HG03045 (cell line): ENCODE measurements around the gene HSD17B11.
"Not testable (repeated sequence)": the region's sequence is repeated elsewhere in the genome, so short reads cannot be mapped to it uniquely, and the experiment has no call there.

ENCODE experiments used
- ATAC-seq: cut with Tn5 transposase; IDR thresholded peaks from one replicate; pipeline ENCODE4 v1.9.1; 2021; ENCODE audit warnings: mild to moderate bottlenecking, moderate library complexity; ENCODE audit not compliant: unreplicated experiment

Gene HSD17B11

DNA sequence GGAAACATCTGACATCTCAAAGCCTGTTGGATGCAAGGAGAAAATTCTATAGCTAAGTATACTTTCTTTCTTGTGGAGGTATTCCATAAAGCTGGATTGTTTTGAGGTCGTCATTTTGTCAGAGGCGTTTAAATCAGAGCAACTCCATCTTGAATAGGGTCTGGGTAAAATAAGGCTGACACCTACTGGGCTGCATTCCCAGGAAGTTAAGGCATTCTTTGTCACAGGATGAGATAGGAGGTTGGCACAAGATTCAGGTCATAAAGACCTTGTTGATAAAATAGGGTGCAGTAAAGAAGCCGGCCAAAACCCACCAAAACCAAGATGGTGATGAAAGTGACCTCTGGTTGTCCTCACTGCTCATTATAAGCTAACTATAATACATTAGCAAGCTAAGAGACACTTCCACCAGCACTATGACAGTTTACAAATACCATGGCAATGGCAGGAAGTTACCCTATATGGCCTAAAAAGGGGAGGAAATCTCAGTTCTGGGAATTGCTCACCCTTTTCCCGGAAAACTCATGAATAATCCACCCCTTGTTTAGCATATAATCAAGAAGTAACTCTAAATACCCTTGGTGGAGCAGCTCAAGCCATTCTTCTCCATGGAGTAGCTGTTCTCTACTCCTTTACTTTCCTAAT is 80.2 kb downstream of the HSD17B11 start:
- no peak for ATAC-seq

GRCh38 chr4:87309625-87310024 is 81.4 kb downstream of the HSD17B11 start:
- ATAC-seq, result no peak

- ATAC-seq, result peak; percentile 52
Observed at GRCh38 chr4:87306056-87306455, 84.9 kb downstream of the HSD17B11 start.

GRCh38 chr4:87305562-87305961 is 85.4 kb downstream of the HSD17B11 start:
- no peak for ATAC-seq

DNA sequence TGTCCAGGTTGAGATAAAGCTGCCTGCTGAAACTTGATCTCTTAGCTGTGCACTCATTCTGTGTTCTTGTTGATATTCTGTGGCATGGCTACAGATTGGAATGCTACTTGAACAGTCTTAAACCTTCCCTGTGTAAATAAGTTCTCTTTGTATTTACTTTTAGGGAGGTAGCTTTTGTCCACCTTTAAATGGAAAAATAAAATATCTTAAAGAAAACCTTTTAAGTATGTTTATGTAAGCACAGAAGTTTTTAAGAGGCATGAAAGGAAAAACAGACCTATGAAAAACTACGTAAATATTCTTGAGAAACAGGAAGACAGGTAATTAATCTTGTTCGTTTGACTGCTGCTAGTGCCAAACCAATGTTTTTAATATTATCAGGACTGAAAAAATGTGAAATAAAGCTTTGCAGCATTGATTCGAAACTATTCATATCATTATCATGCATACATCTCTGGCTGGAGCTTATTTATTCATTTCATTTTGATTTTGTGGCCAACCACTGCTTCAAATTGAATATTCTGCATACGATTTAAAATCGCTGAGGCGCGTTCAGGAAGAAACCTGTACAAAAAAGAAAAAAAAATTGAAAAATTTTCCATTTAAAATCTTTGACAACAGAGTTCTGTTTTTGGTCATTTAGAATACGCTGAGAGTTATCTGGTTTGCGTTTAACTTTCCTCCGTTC is 86.1 kb downstream of the HSD17B11 start:
- no peak for ATAC-seq

- no peak for ATAC-seq
Observed at GRCh38 chr4:87299898-87300297, 91.1 kb downstream of the HSD17B11 start.

GRCh38 chr4:87298362-87298761 is 92.6 kb downstream of the HSD17B11 start:
- ATAC-seq, result no peak

DNA sequence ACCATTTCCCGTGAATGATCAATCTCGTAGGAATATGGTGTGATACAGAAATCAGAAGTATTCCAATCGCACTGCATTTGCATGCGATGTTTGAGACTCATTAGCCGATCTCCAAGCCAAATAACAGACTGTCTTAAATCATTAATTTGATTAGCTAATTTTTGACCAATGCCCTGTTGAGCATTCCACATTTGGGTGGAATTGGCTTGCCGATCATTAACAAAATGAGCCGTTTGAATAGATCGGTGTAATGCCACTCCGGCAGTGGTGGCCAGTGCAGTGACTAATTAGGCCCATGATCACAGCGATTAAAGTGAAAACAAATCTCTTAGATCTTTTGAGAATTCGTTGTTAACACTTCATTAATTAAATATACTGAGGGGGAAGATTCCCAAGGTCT is 96.1 kb downstream of the HSD17B11 start:
- not testable (repeated sequence) for ATAC-seq

GRCh38 chr4:87293889-87294288 is 97.1 kb downstream of the HSD17B11 start:
- not testable (repeated sequence) for ATAC-seq

DNA sequence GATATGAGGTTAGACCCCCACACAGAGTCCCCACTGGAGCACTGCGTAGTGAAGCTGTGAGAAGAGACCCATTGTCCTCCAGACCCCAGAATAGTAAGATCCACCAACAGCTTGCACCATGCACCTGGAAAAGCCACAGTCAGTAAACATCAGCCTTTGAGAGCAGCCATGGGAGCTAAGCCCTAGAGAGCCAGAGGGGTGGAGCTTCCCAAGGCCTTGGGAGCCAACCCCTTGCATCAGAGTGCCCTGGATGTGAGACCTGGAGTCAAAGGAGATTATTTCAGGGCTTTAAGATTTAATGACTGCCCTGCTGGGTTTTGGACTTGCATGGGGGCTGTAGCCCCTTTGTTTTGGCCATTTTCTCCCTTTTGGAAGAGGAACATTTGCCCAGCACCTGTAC is 104.0 kb downstream of the HSD17B11 start:
- no peak for ATAC-seq
